Measurements from ENCODE around the gene PCDHGA7.
"Not testable (repeated sequence)": the region's sequence is repeated elsewhere in the genome, so short reads cannot be mapped to it uniquely, and the experiment has no call there.

Gene PCDHGA7

DNA sequence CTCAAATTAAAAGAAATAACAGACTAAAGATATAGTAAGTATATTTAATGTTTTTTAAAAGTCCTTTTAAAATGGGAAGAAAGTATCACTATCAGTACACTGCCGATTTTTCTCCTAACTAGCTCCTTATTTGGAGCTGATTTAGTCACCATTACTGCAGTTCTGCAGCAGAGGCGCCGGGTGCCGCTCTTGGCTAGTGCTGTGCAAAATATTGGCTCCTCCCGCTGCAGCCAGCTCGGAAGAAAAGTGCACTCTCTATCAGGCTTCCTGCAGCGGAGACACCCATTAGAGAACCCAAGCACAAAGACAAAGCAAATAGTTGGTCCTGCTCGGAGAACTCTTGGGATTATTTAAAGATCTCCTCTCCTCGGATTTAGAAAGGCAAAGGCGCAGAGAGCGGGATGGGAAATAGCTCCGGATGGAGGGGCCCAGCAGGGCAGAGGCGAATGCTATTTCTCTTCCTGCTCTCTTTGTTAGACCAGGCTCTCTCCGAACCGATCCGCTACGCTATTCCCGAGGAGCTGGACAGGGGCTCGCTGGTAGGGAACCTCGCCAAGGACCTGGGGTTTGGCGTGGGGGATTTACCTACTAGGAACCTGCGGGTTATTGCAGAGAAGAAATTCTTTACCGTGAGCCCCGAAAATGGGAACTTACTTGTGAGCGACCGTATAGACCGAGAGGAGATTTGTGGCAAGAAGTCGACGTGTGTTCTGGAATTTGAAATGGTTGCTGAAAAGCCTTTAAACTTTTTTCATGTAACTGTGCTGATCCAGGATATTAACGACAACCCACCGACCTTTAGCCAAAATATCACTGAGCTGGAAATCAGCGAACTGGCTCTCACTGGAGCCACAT lies 12.3 kb upstream of the PCDHGA7 start, which contains the start of gene PCDHGB3:
TSS of gene PCDHGB3 (plus strand) at position 249 of the 855 bp plus-strand sequence. CDS start at position 402, 153 bp downstream.
- DNase-seq = no peak

DNA sequence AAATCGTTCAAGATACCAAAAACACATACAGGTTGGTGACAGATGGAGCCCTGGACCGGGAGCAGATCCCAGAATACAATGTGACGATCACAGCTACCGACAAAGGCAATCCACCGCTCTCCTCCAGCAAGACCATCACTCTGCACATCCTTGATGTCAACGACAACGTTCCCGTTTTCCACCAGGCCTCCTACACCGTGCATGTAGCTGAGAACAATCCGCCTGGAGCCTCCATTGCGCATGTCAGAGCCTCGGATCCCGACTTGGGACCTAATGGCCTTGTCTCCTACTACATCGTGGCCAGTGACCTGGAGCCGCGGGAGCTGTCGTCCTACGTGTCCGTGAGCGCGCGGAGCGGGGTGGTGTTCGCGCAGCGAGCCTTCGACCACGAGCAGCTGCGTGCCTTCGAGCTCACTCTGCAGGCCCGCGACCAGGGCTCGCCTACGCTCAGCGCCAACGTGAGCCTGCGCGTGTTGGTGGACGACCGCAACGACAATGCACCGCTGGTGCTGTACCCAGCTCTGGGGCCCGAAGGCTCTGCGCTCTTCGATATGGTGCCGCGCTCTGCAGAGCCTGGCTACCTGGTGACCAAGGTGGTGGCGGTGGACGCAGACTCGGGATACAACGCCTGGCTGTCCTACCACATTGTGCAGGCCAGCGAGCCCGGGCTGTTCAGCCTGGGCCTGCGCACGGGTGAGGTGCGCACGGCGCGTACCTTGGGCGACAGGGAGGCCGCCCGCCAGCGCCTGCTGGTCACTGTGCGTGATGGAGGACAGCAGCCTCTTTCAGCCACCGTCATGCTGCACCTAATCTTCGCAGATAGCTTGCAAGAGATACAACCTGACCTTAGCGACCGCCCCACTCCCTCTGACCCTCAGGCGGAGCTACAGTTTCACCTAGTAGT lies 10.7 kb upstream of the PCDHGA7 start:
- no peak for DNase-seq

DNA sequence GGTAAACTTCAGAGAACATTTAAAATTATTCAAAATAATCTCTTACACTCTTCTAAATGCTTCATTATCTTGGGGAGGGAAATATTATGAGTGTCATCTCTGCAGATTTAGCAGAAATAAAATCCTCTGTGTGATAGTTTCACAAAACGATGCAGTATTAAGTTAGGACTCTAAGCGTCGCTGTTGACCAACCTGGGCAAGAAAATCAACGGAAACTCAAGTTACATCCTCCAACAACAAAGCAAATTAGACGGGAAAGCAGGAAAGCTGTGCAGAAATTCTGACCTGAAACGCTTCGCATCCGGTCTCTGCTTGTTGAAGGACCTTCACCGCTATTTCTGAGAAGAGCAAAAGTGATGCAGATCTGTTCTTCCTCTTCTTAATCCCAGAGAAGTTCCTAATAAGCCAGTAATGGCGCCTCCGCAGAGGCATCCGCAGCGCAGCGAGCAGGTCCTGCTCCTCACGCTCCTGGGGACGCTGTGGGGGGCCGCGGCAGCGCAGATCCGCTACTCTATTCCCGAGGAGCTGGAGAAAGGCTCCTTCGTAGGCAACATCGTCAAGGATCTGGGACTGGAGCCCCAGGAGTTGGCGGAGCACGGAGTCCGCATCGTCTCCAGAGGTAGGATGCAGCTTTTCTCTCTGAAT lies 8.7 kb upstream of the PCDHGA7 start, which contains the start of gene PCDHGA6:
TSS of gene PCDHGA6 (plus strand) at position 219 of the 645 bp plus-strand sequence. CDS start at position 412, 193 bp downstream.
- DNase-seq = no peak

DNA sequence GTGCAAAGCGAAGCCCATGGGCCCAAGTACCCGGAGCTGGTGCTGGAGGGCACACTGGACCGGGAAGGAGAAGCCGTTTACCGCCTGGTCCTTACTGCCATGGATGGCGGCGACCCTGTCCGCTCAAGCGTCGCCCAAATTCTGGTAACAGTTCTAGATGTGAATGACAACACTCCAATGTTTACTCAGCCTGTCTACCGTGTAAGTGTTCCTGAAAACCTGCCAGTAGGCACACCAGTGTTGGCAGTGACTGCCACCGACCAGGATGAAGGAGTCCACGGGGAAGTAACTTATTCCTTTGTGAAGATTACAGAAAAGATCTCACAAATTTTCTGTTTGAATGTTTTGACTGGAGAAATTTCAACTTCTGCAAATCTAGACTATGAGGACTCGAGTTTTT lies 7.9 kb upstream of the PCDHGA7 start:
- no peak for DNase-seq

DNA sequence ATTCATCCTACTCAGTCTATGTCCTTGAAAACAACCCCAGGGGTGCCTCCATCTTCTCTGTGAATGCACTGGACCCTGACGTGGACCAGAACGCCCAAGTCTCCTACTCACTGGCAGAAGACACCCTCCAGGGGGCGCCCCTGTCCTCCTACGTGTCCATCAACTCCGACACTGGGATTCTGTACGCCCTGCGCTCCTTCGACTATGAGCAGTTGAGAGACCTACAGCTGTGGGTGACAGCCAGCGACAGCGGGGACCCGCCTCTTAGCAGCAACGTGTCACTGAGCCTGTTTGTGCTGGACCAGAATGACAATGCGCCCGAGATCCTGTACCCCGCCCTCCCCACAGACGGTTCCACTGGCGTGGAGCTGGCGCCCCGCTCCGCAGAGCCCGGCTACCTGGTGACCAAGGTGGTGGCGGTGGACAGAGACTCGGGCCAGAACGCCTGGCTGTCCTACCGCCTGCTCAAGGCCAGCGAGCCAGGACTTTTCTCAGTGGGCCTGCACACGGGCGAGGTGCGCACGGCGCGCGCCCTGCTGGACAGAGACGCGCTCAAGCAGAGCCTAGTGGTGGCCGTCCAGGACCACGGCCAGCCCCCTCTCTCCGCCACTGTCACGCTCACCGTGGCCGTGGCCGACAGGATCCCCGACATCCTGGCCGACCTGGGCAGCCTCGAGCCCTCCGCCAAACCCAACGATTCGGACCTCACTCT lies 6.9 kb upstream of the PCDHGA7 start:
- DNase-seq = not testable (repeated sequence)

GRCh38 chr5:141383345-141383744 lies 803 bp downstream of the PCDHGA7 start:
- DNase-seq = no peak

- no peak for DNase-seq
Measured at GRCh38 chr5:141384471-141385267, 2.1 kb downstream of the PCDHGA7 start.

GRCh38 chr5:141387557-141388311 lies 5.2 kb downstream of the PCDHGA7 start, which contains the start of gene PCDHGB4:
Gene PCDHGB4, plus strand, starts transcription at chr5:141387698. Its CDS starts 187 bp downstream, at chr5:141387885.
- DNase-seq = not testable (repeated sequence)

- DNase-seq = no peak
Measured at GRCh38 chr5:141388661-141389060, 6.1 kb downstream of the PCDHGA7 start.

GRCh38 chr5:141389153-141390042 lies 6.9 kb downstream of the PCDHGA7 start:
- DNase-seq = no peak

- no peak for DNase-seq
Measured at GRCh38 chr5:141392429-141393198, 10.1 kb downstream of the PCDHGA7 start, which contains the start of gene PCDHGA8. Gene PCDHGA8, plus strand, starts transcription at chr5:141392633. Its CDS starts 181 bp downstream, at chr5:141392814.

DNA sequence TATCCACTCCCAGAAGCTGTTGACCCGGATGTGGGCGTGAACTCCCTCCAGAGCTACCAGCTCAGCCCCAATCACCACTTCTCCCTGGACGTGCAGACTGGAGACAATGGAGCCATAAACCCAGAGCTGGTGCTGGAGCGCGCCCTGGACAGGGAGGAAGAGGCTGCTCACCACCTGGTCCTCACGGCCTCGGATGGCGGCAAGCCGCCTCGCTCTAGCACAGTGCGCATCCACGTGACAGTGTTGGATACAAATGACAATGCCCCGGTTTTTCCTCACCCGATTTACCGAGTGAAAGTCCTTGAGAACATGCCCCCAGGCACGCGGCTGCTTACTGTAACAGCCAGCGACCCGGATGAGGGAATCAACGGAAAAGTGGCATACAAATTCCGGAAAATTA lies 10.7 kb downstream of the PCDHGA7 start:
- DNase-seq = no peak

GRCh38 chr5:141394401-141395187 lies 12.1 kb downstream of the PCDHGA7 start:
- DNase-seq = not testable (repeated sequence)

DNA sequence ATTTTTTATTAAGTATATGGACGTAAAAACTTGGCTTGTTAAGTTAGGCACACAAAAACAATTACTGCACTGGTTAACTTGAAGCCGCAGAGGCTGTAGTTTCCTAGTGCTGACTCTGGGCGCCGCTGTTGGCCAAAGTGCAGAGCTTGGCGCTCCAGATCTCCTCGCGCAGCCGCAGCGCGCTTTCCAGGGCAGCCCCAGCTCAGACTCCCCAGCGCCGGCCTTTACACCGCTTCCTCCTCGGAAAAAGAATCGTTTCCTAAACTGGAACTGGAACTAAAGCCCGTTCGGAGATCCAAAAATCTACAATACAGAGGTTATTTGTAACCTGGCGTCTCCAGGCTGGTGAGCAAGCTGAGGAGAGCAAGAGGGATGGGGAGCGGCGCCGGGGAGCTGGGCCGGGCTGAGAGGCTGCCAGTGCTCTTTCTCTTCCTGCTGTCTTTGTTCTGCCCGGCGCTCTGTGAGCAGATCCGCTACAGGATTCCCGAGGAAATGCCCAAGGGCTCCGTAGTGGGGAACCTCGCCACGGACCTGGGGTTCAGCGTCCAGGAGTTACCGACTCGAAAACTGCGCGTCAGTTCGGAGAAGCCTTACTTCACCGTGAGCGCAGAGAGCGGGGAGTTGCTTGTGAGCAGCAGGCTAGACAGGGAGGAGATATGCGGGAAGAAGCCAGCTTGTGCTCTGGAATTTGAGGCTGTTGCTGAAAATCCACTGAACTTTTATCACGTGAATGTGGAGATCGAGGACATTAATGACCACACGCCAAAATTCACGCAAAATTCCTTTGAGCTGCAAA lies 15.4 kb downstream of the PCDHGA7 start, which contains the start of gene PCDHGB5:
TSS of gene PCDHGB5 (plus strand) at position 192 of the 796 bp plus-strand sequence. CDS start at position 373, 181 bp downstream.
- not testable (repeated sequence) for DNase-seq

DNA sequence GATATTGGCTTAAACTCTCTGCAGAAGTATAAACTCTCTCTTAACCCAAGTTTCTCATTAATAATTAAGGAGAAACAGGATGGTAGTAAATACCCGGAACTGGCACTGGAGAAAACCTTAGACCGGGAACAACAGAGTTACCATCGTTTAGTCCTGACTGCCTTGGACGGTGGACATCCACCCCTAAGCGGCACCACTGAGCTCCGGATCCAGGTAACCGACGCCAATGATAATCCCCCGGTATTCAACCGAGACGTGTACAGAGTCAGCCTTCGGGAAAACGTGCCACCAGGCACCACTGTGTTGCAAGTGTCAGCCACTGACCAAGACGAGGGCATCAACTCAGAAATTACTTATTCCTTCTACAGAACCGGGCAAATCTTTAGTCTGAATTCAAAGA lies 16.1 kb downstream of the PCDHGA7 start:
- DNase-seq = no peak

- no peak for DNase-seq
Measured at GRCh38 chr5:141399555-141400258, 17.2 kb downstream of the PCDHGA7 start.
